Measurements from ENCODE around the gene NTN3. TPM values are rescaled to one million over a fixed set of nuclear protein-coding genes. Genes with fewer than 3 reads are reported as not detected.

Gene NTN3
- total and polyA plus RNA-seq, 2 of the 8 experiments (the other 6 are each of a cell fraction or from before 2014, with no cell fraction given), result 0.30 to 0.34 TPM

- no peak for TF ChIP-seq E2F6 (IDR thresholded peaks at IDR 0.05)
Measured at GRCh38 chr16:2481676-2482075, 10.6 kb downstream of the NTN3 start (continued).
